Thyroid gland (tissue), 4 donors: ENCODE data around the gene ABCC10.

Experiments used
- POLR2A ChIP-seq, 2 donors: fragments of 450-650 bp; IDR thresholded peaks; one replicate each; pipeline ENCODE4 v1.6.1; 2017; ENCODE audit warnings: antibody characterized with exemption in 2 of 2, mild to moderate bottlenecking in 2 of 2, moderate library complexity in 1 of 2
- TF ChIP-seq, protein P1 (sequence below), 6 experiments: fragments of 200-600 bp in 3 of 6; fragments of 450-650 bp in 3 of 6; sonication (generic) in 3 of 6; IDR thresholded peaks; one replicate each; pipeline ENCODE4 v1.5.1; 2016 to 2019; ENCODE audit warnings: antibody characterized with exemption in 6 of 6, mild to moderate bottlenecking in 2 of 6, inconsistent platforms in 1 of 6, moderate library complexity in 1 of 6

DNA sequence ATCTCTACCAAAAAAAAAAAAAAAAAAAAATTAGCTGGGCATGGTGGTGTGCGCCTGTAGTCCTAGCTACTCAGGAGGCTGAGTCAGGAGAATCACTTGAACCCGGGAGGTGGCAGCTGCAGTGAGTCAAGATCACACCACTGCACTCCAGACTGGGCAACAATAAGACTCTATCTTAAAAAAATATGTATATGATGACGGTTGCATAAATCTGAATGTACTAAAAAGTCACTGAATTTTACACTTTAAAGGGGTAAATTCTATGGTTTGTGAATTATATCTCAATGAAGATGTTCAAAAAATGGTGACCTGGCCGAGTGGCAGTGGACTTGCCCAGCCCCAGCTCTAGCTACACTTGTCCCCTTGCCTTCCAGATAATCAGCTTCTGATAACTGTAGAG is 10.4 kb upstream of the ABCC10 start:
- TF ChIP-seq, protein P1, sequence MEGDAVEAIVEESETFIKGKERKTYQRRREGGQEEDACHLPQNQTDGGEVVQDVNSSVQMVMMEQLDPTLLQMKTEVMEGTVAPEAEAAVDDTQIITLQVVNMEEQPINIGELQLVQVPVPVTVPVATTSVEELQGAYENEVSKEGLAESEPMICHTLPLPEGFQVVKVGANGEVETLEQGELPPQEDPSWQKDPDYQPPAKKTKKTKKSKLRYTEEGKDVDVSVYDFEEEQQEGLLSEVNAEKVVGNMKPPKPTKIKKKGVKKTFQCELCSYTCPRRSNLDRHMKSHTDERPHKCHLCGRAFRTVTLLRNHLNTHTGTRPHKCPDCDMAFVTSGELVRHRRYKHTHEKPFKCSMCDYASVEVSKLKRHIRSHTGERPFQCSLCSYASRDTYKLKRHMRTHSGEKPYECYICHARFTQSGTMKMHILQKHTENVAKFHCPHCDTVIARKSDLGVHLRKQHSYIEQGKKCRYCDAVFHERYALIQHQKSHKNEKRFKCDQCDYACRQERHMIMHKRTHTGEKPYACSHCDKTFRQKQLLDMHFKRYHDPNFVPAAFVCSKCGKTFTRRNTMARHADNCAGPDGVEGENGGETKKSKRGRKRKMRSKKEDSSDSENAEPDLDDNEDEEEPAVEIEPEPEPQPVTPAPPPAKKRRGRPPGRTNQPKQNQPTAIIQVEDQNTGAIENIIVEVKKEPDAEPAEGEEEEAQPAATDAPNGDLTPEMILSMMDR (IDR thresholded peaks at IDR 0.05), result no peak
- no peak for TF ChIP-seq POLR2A (IDR thresholded peaks at IDR 0.05)
